A673 (cell line): ENCODE measurements around the gene SELENOF.

Experiments used
- EZH2 ChIP-seq: fragments of 200-600 bp; sonication (generic); IDR thresholded peaks from 2 replicates; pipeline ENCODE4 v1.6.1; 2017; ENCODE audit warnings: borderline replicate concordance, low read depth, mild to moderate bottlenecking, mixed read lengths, antibody characterized with exemption, low read length; ENCODE audit not compliant: poor library complexity, severe bottlenecking
- TF ChIP-seq, protein P1 (sequence below): fragments of 300-800, 200-600 bp; sonication (generic); conservative IDR thresholded peaks from 2 replicates; pipeline ENCODE4 v1.5.1; 2017; ENCODE audit warnings: low read depth, mild to moderate bottlenecking, antibody characterized with exemption, low read length, moderate library complexity, mixed read lengths

GRCh38 chr1:86915737-86916235 is 1.9 kb upstream of the SELENOF start:
- TF ChIP-seq, protein P1, sequence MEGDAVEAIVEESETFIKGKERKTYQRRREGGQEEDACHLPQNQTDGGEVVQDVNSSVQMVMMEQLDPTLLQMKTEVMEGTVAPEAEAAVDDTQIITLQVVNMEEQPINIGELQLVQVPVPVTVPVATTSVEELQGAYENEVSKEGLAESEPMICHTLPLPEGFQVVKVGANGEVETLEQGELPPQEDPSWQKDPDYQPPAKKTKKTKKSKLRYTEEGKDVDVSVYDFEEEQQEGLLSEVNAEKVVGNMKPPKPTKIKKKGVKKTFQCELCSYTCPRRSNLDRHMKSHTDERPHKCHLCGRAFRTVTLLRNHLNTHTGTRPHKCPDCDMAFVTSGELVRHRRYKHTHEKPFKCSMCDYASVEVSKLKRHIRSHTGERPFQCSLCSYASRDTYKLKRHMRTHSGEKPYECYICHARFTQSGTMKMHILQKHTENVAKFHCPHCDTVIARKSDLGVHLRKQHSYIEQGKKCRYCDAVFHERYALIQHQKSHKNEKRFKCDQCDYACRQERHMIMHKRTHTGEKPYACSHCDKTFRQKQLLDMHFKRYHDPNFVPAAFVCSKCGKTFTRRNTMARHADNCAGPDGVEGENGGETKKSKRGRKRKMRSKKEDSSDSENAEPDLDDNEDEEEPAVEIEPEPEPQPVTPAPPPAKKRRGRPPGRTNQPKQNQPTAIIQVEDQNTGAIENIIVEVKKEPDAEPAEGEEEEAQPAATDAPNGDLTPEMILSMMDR: no peak
- no peak for TF ChIP-seq EZH2
